B cell (primary cell): Measurements from ENCODE around the gene BCAR3. TPM values are rescaled to one million over a fixed set of nuclear protein-coding genes. Genes with fewer than 3 reads are reported as not detected.

Experiments used
- ATAC-seq: fragments of 200-7000 bp; cut with Tn5 transposase; one replicate; pipeline ENCODE4 v1.10.0; 2021; ENCODE audit warnings: low read depth, mild to moderate bottlenecking, moderate number of reproducible peaks, moderate library complexity
- CTCF ChIA-PET: fragments of 350-600 bp; sonication (Branson Sonifier 250); formaldehyde crosslinking; loops from one replicate; lab custom pipeline; 2021; ENCODE audit warnings: antibody characterized with exemption, inconsistent platforms; lab: Charles Lee
- POLR2A ChIA-PET: fragments of 350-600 bp; sonication (Branson Sonifier 250); formaldehyde crosslinking; loops from one replicate; lab custom pipeline; 2021; ENCODE audit warnings: antibody characterized with exemption; lab: Charles Lee
- DNase-seq: peaks from one replicate; pipeline ENCODE4 v3.0.0; 2013
- H2AFZ ChIP-seq: 2 replicates; pipeline ENCODE4 v1.6.1; 2012; ENCODE audit warnings: mild to moderate bottlenecking, low read depth, low read length; ENCODE audit not compliant: insufficient read depth, poor library complexity, severe bottlenecking
- H3K27ac ChIP-seq, 2 donors: 1 replicate in 1 of 2; 2 replicates in 1 of 2; pipeline ENCODE4 v1.5.1; 2012 to 2013; ENCODE audit warnings: low read length in 2 of 2, mild to moderate bottlenecking in 2 of 2, moderate library complexity in 1 of 2
- H3K27me3 ChIP-seq, 4 experiments: fragments of 200-600 bp in 1 of 4; sonication (generic) in 1 of 4; replicated peaks in 1 of 4; 1 replicate in 2 of 4; 2 replicates in 2 of 4; pipeline versions ENCODE4 v1.6.1 to v1.7.0; 2013 to 2016; ENCODE audit warnings: low read length in 3 of 4, mild to moderate bottlenecking in 2 of 4, mixed read lengths in 1 of 4, moderate library complexity in 1 of 4; ENCODE audit not compliant: insufficient read depth in 4 of 4, control insufficient read depth in 3 of 4; ENCODE audit errors: control extremely low read depth in 1 of 4
- H3K36me3 ChIP-seq, 2 experiments: replicated peaks in 1 of 2; 1 replicate in 1 of 2; 2 replicates in 1 of 2; pipeline versions ENCODE4 v1.6.1 to v1.7.1; 2013; ENCODE audit warnings: low read length in 1 of 2; ENCODE audit not compliant: insufficient read depth in 2 of 2, control insufficient read depth in 1 of 2; ENCODE audit errors: control extremely low read depth in 1 of 2, extremely low read depth in 1 of 2
- H3K4me1 ChIP-seq, 2 donors: fragments of 200-600 bp in 1 of 2; sonication (generic) in 1 of 2; 1 replicate in 1 of 2; 2 replicates in 1 of 2; pipeline versions ENCODE4 v1.5.1 to v1.6.1; 2013 to 2017; ENCODE audit warnings: low read length in 2 of 2; ENCODE audit not compliant: control insufficient read depth in 2 of 2, insufficient read depth in 2 of 2
- H3K4me2 ChIP-seq: replicated peaks from 2 replicates; pipeline ENCODE3; 2012; ENCODE audit warnings: mild to moderate bottlenecking, low read depth, low read length; ENCODE audit not compliant: poor library complexity, severe bottlenecking
- H3K4me3 ChIP-seq, 5 experiments: fragments of 200-600 bp in 1 of 5; sonication (generic) in 1 of 5; 1 replicate in 3 of 5; 2 replicates in 2 of 5; pipeline versions ENCODE4 v1.5.1 to v1.7.0; 2011 to 2016; ENCODE audit warnings: low read length in 4 of 5, mild to moderate bottlenecking in 4 of 5, low read depth in 2 of 5, control low read depth in 1 of 5, moderate library complexity in 1 of 5; ENCODE audit not compliant: insufficient read depth in 1 of 5; ENCODE audit errors: control extremely low read depth in 1 of 5, extremely low read depth in 1 of 5
- H3K79me2 ChIP-seq: fragments of 200-600 bp; sonication (generic); one replicate; pipeline ENCODE4 v1.6.0; 2016; ENCODE audit warnings: low read length; ENCODE audit not compliant: control insufficient read depth, insufficient read depth
- H3K9ac ChIP-seq: fragments of 200-600 bp; sonication (generic); 2 replicates; pipeline ENCODE4 v1.6.1; 2017; ENCODE audit warnings: mild to moderate bottlenecking, low read length, moderate library complexity
- H3K9me3 ChIP-seq, 3 donors: one replicate each; pipeline versions ENCODE4 v1.6.1 to v1.7.1; 2013; ENCODE audit warnings: low read length in 2 of 3; ENCODE audit not compliant: control insufficient read depth in 2 of 3, insufficient read depth in 1 of 3; ENCODE audit errors: control extremely low read depth in 1 of 3
- H4K20me1 ChIP-seq: 2 replicates; pipeline ENCODE4 v1.6.0; 2012; ENCODE audit warnings: mild to moderate bottlenecking, low read length; ENCODE audit not compliant: insufficient read depth, control insufficient read depth, poor library complexity, severe bottlenecking
- H3K27ac Mint-ChIP-seq: one replicate; pipeline ENCODE4 v1.8.0; 2021; ENCODE audit warnings: mixed read lengths
- H3K27me3 Mint-ChIP-seq: one replicate; pipeline ENCODE4 v1.8.0; 2021; ENCODE audit warnings: mixed read lengths
- H3K4me1 Mint-ChIP-seq: one replicate; pipeline ENCODE4 v1.8.0; 2021; ENCODE audit warnings: mixed read lengths
- H3K4me3 Mint-ChIP-seq: one replicate; pipeline ENCODE4 v1.8.0; 2021; ENCODE audit warnings: mixed read lengths
- H3K9me3 Mint-ChIP-seq: one replicate; pipeline ENCODE4 v1.8.0; 2022; ENCODE audit warnings: mixed read lengths; ENCODE audit not compliant: insufficient read depth
- EZH2 ChIP-seq: IDR thresholded peaks from 2 replicates; pipeline ENCODE4 v1.6.1; 2012; ENCODE audit warnings: borderline replicate concordance, low read depth, mild to moderate bottlenecking, moderate library complexity, low read length; ENCODE audit not compliant: insufficient read depth, poor library complexity, severe bottlenecking
- WGBS: methylation state at CpG from one replicate; pipeline ENCODE4 v1.1.5; 2013; ENCODE audit warnings: missing lambda C conversion rate; ENCODE audit not compliant: insufficient coverage; 5-methylcytosine and 5-hydroxymethylcytosine counted together
- intact Hi-C: fragments of 100-400 bp; cut with micrococcal nuclease; formaldehyde crosslinking; loops from one replicate; pipeline ENCODE4 v1.10.0; 2022
- polyA plus RNA-seq: library from polyadenylated mRNA; depleted of rRNA; stranded (reverse); fragments of >200 nt; gene quantifications from 2 replicates; pipeline ENCODE4 v1.2.3, GENCODE V29; 2012
- total RNA-seq, 2 donors: library from RNA; stranded (reverse); fragments of 120-200 nt in 1 of 2; gene quantifications; 1 replicate in 1 of 2; 2 replicates in 1 of 2; pipeline versions ENCODE4 v1.2.3 to v1.2.4, GENCODE V29; 2013 to 2022
- TF ChIP-seq, protein P1 (sequence below): fragments of 200-600 bp; IDR thresholded peaks from one replicate; pipeline ENCODE4 v1.8.0; 2022; ENCODE audit warnings: antibody characterized with exemption, mild to moderate bottlenecking

The BCAR3 gene
- total and polyA plus RNA-seq, 2 donors (not counting 1 experiment from before 2014, with no cell fraction given): 6.7 to 13.0 TPM

DNA sequence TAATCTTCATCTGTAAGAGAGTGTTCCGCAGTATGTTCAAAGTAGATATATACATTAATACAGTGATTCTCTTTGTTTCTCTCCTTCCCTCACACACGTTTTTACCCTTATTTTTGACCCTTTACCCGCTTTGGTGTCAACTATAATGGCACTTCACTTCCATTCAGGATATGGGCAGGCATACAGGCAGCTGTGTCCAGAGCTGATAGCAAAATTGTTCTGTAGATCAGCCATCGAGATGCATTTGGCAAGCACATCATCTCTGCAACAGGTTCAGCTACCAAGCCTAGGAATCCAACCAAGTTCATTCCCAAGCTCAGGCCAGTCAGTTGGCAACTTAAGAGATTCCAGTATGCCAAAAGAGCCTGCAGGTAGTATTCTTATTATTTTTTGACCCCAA, 158.9 kb downstream of the BCAR3 start:
- ChIA-PET CTCF (no interaction called here), POLR2A (no interaction called here)
- no peaks in the 10 kb centered on the region for H3K27me3 ChIP-seq
- H3K9me3 Mint-ChIP-seq: no peaks in the 10 kb centered on the region
- no peak for ATAC-seq
- no peaks in the 10 kb centered on the region for H3K4me1 Mint-ChIP-seq
- no peak overlapping the region for H2AFZ ChIP-seq
- no peaks in the 10 kb centered on the region for H4K20me1 ChIP-seq
- H3K36me3 ChIP-seq: no peaks in the 10 kb centered on the region
- no peak overlapping the region for H3K4me3 ChIP-seq
- no peak for DNase-seq
- no peaks in the 10 kb centered on the region for H3K4me1 ChIP-seq
- no peak overlapping the region for H3K27ac ChIP-seq
- intact Hi-C loops: no loop called here
- H3K27ac Mint-ChIP-seq: no peak overlapping the region
- no peak overlapping the region for H3K9ac ChIP-seq
- H3K79me2 ChIP-seq: no peaks in the 10 kb centered on the region
- H3K27me3 Mint-ChIP-seq: no peaks in the 10 kb centered on the region
- H3K4me3 Mint-ChIP-seq: no peak overlapping the region
- no peak overlapping the region for H3K4me2 ChIP-seq
- H3K9me3 ChIP-seq: no peaks in the 10 kb centered on the region
- TF ChIP-seq, protein P1, sequence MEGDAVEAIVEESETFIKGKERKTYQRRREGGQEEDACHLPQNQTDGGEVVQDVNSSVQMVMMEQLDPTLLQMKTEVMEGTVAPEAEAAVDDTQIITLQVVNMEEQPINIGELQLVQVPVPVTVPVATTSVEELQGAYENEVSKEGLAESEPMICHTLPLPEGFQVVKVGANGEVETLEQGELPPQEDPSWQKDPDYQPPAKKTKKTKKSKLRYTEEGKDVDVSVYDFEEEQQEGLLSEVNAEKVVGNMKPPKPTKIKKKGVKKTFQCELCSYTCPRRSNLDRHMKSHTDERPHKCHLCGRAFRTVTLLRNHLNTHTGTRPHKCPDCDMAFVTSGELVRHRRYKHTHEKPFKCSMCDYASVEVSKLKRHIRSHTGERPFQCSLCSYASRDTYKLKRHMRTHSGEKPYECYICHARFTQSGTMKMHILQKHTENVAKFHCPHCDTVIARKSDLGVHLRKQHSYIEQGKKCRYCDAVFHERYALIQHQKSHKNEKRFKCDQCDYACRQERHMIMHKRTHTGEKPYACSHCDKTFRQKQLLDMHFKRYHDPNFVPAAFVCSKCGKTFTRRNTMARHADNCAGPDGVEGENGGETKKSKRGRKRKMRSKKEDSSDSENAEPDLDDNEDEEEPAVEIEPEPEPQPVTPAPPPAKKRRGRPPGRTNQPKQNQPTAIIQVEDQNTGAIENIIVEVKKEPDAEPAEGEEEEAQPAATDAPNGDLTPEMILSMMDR: no peak
- TF ChIP-seq EZH2: no peak
- 70% methylated on average over 3 of the region's 4 CpGs for WGBS

DNA sequence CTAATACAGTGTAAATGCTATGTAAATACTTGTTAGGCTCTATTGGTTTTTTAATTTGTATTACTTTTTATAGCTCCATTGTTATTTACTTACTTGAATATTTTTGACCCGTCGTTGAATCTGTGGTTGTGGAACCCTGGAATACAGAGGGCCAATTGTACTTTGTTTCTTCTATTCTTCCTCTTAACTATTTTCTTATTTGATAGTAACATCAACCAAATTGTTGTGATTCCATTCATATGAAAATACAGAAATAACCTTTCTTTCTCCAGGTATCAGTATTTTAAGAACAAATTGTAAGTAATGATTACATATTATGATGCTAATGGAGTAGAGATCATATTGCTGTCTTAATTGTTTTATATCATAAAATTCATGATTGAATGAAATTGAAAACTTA, 160.0 kb downstream of the BCAR3 start:
- H3K27me3 ChIP-seq: no peaks in the 10 kb centered on the region
- DNase-seq (no peak), ATAC-seq (no peak)
- no peak overlapping the region for H3K4me3 ChIP-seq
- no peaks in the 10 kb centered on the region for H4K20me1 ChIP-seq
- no peaks in the 10 kb centered on the region for H3K4me1 Mint-ChIP-seq
- H3K4me1 ChIP-seq: no peaks in the 10 kb centered on the region
- WGBS: no CpG with 5 or more reads among the region's 2 CpGs
- H3K27ac ChIP-seq: no peak overlapping the region
- TF ChIP-seq, protein P1: no peak
- no peak for TF ChIP-seq EZH2
- no peak overlapping the region for H3K4me3 Mint-ChIP-seq
- no peak overlapping the region for H2AFZ ChIP-seq
- H3K79me2 ChIP-seq: no peaks in the 10 kb centered on the region
- H3K27ac Mint-ChIP-seq: no peak overlapping the region
- H3K9me3 Mint-ChIP-seq: no peaks in the 10 kb centered on the region
- H3K9ac ChIP-seq: no peak overlapping the region
- no peaks in the 10 kb centered on the region for H3K27me3 Mint-ChIP-seq
- H3K9me3 ChIP-seq: no peaks in the 10 kb centered on the region
- ChIA-PET CTCF (no interaction called here), POLR2A (no interaction called here)
- intact Hi-C loops: no loop called here
- no peak overlapping the region for H3K4me2 ChIP-seq
- H3K36me3 ChIP-seq: no peaks in the 10 kb centered on the region
